Left renal cortex interstitium (tissue), 4 donors: Measurements from ENCODE around the gene KIF20A. TPM values are rescaled to one million over a fixed set of nuclear protein-coding genes. Genes with fewer than 3 reads are reported as not detected.
"Not testable (repeated sequence)": the region's sequence is repeated elsewhere in the genome, so short reads cannot be mapped to it uniquely, and the experiment has no call there.

Source experiments
- DNase-seq, 4 donors: peaks; one replicate each; pipeline ENCODE4 v3.0.0-alpha.2; 2013; ENCODE audit warnings: low read depth in 4 of 4, low spot score in 2 of 4, missing footprints in 1 of 4
- polyA plus RNA-seq, 4 donors: library from polyadenylated mRNA; unstranded; fragments of 120-200 nt; gene quantifications; one replicate each; pipeline ENCODE4 v1.2.1, GENCODE V29; 2013; ENCODE audit not compliant: insufficient read length in 4 of 4

KIF20A gene
- polyA plus RNA-seq, 4 donors: 37.7 to 46.0 (median 40.1) TPM

DNA sequence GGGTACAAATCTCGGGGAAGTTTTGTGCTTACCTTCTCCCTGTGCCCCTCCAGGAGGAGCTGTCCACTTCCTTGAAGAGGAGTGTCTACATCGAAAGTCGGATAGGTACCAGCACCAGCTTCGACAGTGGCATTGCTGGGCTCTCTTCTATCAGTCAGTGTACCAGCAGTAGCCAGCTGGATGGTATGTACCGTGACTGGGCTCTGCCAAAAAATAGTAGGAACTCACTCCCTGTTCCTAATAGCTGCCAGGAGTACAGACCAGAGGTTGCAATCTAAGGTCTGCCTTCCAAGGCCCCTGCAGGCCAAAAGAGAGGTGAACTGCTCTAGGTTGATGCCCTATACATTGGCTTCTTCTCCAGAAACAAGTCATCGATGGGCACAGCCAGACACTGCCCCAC lies 3.9 kb downstream of the KIF20A start:
- DNase-seq: no peak

DNA sequence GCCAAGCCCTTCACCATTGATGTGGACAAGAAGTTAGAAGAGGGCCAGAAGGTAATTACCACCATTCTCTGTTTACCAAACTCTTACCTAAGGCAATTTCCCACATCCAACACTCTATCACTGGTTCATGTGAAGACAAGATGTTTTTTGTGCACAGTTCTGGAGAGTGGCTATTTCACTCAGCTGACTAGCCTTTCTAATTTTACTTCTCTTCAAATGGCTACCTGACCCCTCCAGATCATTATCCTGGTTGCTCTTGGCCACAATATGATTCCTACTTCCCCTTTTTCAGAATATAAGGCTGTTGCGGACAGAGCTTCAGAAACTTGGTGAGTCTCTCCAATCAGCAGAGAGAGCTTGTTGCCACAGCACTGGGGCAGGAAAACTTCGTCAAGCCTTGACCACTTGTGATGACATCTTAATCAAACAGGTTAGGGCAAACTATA lies 7.1 kb downstream of the KIF20A start:
- DNase-seq: no peak

DNA sequence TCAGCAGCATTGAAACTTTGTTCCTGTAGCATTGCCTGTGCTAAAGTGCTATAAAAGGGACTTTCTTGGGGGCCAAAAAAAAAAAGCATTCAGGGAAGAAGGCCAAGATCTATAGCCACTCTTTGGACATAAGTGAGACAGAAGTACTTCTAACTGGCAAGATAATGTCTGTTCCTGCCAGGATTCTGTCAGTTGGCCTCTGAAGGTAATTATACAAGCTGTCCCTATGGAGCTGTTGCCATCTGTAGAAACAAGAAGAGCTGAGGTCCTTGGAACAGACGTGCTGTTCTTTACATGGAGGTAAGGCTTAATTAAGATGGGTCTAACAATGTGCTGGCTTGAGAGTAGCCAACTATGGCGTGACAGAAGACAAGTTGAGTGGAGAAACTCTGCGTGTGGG lies 9.7 kb downstream of the KIF20A start:
- no peak for DNase-seq

GRCh38 chr5:138192826-138193225 lies 13.9 kb downstream of the KIF20A start:
- no peak for DNase-seq

GRCh38 chr5:138193859-138194258 lies 14.9 kb downstream of the KIF20A start:
- DNase-seq: not testable (repeated sequence)

- no peak for DNase-seq
Measured at GRCh38 chr5:138210985-138211384, 32.1 kb downstream of the KIF20A start.

- DNase-seq: peak in 1 of 4 donors; percentile 0
Measured at GRCh38 chr5:138212828-138213160, 33.9 kb downstream of the KIF20A start.

- peak; percentile 91 to 100 (median 96) for DNase-seq
Measured at GRCh38 chr5:138213161-138214029, 34.5 kb downstream of the KIF20A start, which contains the start of gene CDC23. TSS of gene CDC23 (minus strand) at chr5:138213323. CDS start at chr5:138213312, 11 bp downstream.

DNA sequence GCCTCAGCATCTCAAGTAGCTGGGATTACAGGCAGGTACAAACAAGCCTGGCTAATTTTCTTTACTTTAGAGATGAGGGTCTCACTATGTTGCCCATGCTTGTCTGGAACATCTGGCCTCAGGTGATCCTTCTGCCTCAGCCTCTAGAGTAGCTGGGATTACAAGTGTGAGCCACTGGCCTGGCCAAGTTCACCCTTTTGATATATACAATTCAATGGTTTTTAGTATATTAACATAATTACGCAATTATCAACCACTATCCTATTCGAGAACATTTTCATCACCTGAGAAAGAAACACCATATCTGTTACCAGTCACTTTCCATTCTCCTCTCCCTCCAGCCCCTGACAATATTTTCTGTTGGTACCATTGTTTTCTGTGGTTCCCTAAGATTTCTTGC lies 37.9 kb downstream of the KIF20A start:
- no peak for DNase-seq

DNA sequence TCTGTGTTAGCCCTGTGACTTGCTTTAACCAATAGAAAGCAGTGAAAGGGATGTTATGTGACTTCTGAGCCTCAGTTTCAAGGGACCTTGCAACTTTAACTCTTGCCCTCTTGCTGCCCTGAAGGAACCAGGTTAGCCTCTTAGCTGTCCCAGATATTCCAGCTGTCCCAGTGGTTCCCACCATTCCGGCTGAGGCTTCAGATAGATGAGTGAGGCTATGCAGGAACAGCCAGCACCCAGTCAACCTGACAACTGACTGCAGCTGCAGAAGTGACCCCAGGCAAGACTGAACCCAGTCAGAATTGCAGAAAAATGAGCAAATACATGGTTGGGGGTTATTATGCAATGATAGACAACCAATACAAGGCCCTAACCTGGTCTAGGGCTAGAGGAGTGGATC lies 44.6 kb downstream of the KIF20A start:
- DNase-seq: no peak

DNA sequence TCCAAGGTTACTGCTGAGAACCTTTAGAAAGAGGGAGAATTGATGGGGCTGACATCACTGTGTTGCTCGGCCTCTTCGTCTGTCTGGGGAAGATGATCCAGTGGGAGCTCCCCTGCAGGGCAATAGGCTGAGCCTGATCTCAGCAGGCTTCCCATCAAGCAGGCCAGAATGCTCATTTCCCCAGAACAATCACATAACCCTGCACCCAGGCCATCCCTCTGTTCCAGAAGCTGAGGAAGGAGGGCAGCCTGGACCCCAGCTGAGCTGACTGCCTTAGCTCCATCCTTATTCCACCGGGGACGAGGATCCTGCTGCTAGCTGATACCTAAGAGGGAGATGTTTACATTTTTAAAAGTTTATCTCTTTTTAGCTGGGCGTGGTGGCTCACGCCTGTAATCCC lies 45.8 kb downstream of the KIF20A start:
- DNase-seq: no peak

- DNase-seq: no peak
Measured at GRCh38 chr5:138226910-138227309, 48.0 kb downstream of the KIF20A start.

GRCh38 chr5:138229387-138229786 lies 50.5 kb downstream of the KIF20A start:
- no peak for DNase-seq

DNA sequence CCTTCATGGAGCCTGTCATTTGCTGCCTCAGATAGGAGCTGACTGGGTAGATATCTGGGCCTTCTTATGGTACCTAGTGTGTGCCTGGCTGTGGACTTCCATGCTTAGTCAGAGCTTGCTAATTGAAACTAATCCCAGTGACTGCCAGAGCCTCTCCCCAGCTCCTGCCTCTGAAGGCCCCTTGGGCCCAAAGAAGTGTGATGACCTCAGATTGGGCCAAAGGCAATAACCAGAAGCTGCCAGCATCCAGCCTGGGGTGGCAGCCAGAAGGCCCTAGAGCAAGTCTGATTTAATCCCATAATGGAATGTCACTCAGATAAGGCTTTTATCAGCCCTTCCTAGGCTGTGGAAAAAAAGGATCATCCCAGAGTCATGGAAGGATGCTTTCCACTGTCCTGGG lies 51.3 kb downstream of the KIF20A start:
- DNase-seq: no peak

DNA sequence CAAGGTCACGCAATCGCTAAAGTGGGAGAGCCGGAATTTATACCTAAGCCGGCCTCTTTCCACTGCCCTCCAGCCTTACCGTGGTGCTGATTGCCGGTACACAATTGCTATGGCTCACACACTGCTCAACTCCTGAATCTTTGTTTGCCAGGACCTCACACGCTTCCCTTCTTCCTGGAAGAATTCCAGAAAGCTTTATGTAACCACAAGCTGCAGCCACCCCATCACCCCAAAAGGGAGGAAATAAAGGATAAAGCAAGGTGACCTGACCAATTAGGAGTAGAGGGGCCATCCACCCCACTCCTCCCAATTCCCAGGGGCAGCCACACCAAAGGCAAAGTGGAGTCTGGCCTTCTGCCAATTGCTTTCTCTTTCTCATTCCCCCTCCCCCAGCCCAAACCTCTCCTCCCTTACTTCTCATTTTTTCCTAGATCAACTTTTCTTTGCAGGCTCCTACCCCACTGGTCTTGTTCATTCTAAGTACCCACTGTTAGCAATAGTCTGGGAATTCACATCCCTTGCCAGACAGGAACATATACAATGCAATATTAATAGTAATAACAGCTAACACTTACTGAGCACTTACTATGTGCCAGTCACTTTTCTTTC lies 52.2 kb downstream of the KIF20A start:
- DNase-seq: no peak

- no peak for DNase-seq
Measured at GRCh38 chr5:138233280-138233679, 54.4 kb downstream of the KIF20A start.

- DNase-seq: no peak
Measured at GRCh38 chr5:138234651-138235050, 55.7 kb downstream of the KIF20A start.

Other genes with a start within 250 kb of the KIF20A start
- gene FAM13B, start 146.0 kb upstream of the KIF20A start, polyA plus RNA-seq: 10 to 100 TPM; 49.0 to 63.4 (median 52.1) TPM
- under 1 TPM; 0.10 to 0.32 (median 0.21) TPM for gene WNT8A, start 95.1 kb upstream of the KIF20A start, polyA plus RNA-seq
- gene NME5, start 39.7 kb upstream of the KIF20A start, polyA plus RNA-seq: 10 to 100 TPM; 22.4 to 27.6 (median 25.0) TPM
- gene BRD8, start 482 bp upstream of the KIF20A start, polyA plus RNA-seq: 100 to 1,000 TPM in 3 of 4 donors, 10 to 100 TPM in 1; 86.8 to 217 (median 147) TPM
- gene CDC23, start 34.2 kb downstream of the KIF20A start, polyA plus RNA-seq: 10 to 100 TPM; 56.6 to 67.5 (median 60.7) TPM
- 1 to 10 TPM; 2.7 to 4.9 (median 3.7) TPM for gene GFRA3, start 95.5 kb downstream of the KIF20A start, polyA plus RNA-seq
- 1 to 10 TPM; 6.6 to 8.2 (median 7.6) TPM for gene CDC25C, start 152.7 kb downstream of the KIF20A start, polyA plus RNA-seq
- gene FAM53C, start 159.2 kb downstream of the KIF20A start, polyA plus RNA-seq: 10 to 100 TPM; 29.6 to 39.9 (median 31.8) TPM
- gene KDM3B, start 173.6 kb downstream of the KIF20A start, polyA plus RNA-seq: 10 to 100 TPM; 82.0 to 98.8 (median 93.8) TPM